HG03378 (cell line): Measurements from ENCODE around the gene ZNF18.
"Not testable (repeated sequence)": the region's sequence is repeated elsewhere in the genome, so short reads cannot be mapped to it uniquely, and the experiment has no call there.

Experiments used
- ATAC-seq: cut with Tn5 transposase; IDR thresholded peaks from one replicate; pipeline ENCODE4 v1.9.1; 2021; ENCODE audit warnings: mild to moderate bottlenecking, moderate library complexity; ENCODE audit not compliant: unreplicated experiment

Gene ZNF18

GRCh38 chr17:11986179-11986941 is 10.9 kb downstream of the ZNF18 start:
- ATAC-seq: no peak

GRCh38 chr17:11981862-11982261 is 15.4 kb downstream of the ZNF18 start:
- no peak for ATAC-seq

GRCh38 chr17:11980813-11981212 is 16.5 kb downstream of the ZNF18 start:
- no peak for ATAC-seq

GRCh38 chr17:11979795-11980194 is 17.5 kb downstream of the ZNF18 start:
- ATAC-seq: no peak

GRCh38 chr17:11972741-11973140 is 24.5 kb downstream of the ZNF18 start:
- ATAC-seq: not testable (repeated sequence)

- no peak for ATAC-seq
Measured at GRCh38 chr17:11969565-11969964, 27.7 kb downstream of the ZNF18 start.

- no peak for ATAC-seq
Measured at GRCh38 chr17:11954936-11955335, 42.3 kb downstream of the ZNF18 start.

- ATAC-seq: no peak
Measured at GRCh38 chr17:11953924-11954323, 43.4 kb downstream of the ZNF18 start.

- no peak for ATAC-seq
Measured at GRCh38 chr17:11952610-11953009, 44.7 kb downstream of the ZNF18 start.

GRCh38 chr17:11950771-11951519 is 46.3 kb downstream of the ZNF18 start:
- ATAC-seq: no peak

- ATAC-seq: not testable (repeated sequence)
Measured at GRCh38 chr17:11949571-11949970, 47.7 kb downstream of the ZNF18 start.

GRCh38 chr17:11948789-11949188 is 48.5 kb downstream of the ZNF18 start:
- no peak for ATAC-seq

GRCh38 chr17:11944587-11944986 is 52.7 kb downstream of the ZNF18 start:
- ATAC-seq: no peak

- no peak for ATAC-seq
Measured at GRCh38 chr17:11943759-11944347, 53.4 kb downstream of the ZNF18 start.

GRCh38 chr17:11943086-11943485 is 54.2 kb downstream of the ZNF18 start:
- not testable (repeated sequence) for ATAC-seq

- ATAC-seq: no peak
Measured at GRCh38 chr17:11940904-11941303, 56.4 kb downstream of the ZNF18 start.

GRCh38 chr17:11935734-11936406 is 61.4 kb downstream of the ZNF18 start:
- no peak for ATAC-seq

GRCh38 chr17:11932337-11932898 is 64.9 kb downstream of the ZNF18 start:
- ATAC-seq: no peak

- ATAC-seq: no peak
Measured at GRCh38 chr17:11928436-11928835, 68.8 kb downstream of the ZNF18 start.
